ENCODE measurements around the gene STRADA.

GRCh38 chr17:63685578-63685977 is 56.0 kb downstream of the STRADA start:
- TF ChIP-seq, protein P1, sequence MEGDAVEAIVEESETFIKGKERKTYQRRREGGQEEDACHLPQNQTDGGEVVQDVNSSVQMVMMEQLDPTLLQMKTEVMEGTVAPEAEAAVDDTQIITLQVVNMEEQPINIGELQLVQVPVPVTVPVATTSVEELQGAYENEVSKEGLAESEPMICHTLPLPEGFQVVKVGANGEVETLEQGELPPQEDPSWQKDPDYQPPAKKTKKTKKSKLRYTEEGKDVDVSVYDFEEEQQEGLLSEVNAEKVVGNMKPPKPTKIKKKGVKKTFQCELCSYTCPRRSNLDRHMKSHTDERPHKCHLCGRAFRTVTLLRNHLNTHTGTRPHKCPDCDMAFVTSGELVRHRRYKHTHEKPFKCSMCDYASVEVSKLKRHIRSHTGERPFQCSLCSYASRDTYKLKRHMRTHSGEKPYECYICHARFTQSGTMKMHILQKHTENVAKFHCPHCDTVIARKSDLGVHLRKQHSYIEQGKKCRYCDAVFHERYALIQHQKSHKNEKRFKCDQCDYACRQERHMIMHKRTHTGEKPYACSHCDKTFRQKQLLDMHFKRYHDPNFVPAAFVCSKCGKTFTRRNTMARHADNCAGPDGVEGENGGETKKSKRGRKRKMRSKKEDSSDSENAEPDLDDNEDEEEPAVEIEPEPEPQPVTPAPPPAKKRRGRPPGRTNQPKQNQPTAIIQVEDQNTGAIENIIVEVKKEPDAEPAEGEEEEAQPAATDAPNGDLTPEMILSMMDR (IDR thresholded peaks at IDR 0.05): no peak
- TF ChIP-seq ZFX (IDR thresholded peaks at IDR 0.05; ENCODE audit: borderline replicate concordance): no peak
